Measurements from ENCODE around the gene FGFR3. TPM values are rescaled to one million over a fixed set of nuclear protein-coding genes. Genes with fewer than 3 reads are reported as not detected.

FGFR3 gene
- total and polyA plus RNA-seq, 2 donors, result 3.8 to 13.2 TPM

DNA sequence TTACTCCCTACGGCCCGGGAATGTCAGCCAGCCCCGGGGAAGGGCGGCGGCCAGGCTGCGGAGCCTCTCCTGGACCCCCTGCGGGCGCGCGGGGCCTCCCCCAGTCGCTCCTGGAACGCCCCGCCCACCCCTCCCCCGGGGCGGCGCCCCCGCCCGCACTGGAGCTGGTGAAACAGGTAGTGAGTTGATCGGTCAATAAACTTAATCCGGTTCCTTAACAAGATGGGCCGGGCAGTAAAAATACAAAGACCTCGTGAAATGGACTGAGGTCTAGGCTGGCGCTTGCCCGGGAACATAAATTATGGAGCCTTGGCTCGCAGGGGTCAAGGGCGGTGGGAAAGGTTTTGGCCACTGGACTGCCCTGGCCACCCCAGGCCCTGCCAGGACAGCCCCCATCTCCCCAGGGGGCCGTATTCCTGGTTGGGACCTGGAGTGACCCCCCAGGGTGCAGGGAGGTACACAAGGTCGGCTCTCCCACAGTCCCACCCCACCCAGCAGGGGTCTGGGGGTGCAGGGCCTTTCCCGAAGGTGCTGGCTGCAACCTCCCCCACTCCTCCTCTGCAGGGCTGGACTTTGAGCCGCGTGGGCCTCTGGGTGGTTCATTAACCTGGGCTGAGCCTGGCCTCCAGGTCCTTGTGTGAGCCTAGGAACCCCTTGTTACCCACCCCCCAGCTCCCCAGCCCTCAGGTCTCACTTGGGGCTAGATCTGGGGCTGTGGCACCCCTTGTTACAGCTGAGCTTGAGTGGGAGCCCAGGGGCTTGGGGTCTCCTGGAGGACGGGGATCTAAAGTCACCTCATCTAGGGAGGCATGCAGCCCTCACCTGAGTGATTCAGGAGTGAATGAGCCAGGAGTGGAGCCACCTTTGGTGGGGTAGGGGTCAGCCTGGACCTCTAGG is 2.5 kb downstream of the FGFR3 start:
- 33% methylated on average over 32 of the region's 32 CpGs for WGBS
- Histone ChIP-seq H3K27ac (ENCODE audit: low read depth in 1 of 2, low read length in 1 of 2) (no peak overlapping the region), H3K9me3 (ENCODE audit: control insufficient read depth in 2 of 2, insufficient read depth in 1 of 2, low read length in 1 of 2) (peaks cover 0 to 9% of the 10 kb centered on the region in 2 donors), H3K36me3 (ENCODE audit: control insufficient read depth in 2 of 2, insufficient read depth in 2 of 2, low read length in 1 of 2) (no peaks in the 10 kb centered on the region), H3K4me1 (ENCODE audit: control insufficient read depth in 2 of 2, insufficient read depth in 2 of 2, low read length in 2 of 2) (peaks cover 13% of the 10 kb centered on the region in 2 donors), H3K4me3 (ENCODE audit: low read length in 2 of 2) (peak overlapping the region in 1 of 2 donors; percentile 67), H3K27me3 (ENCODE audit: control insufficient read depth in 2 of 2, insufficient read depth in 1 of 2, low read length in 1 of 2) (peaks cover 51 to 90% of the 10 kb centered on the region in 2 donors)
- no peak for DNase-seq (ENCODE audit: low read depth in 6 of 9, low spot score in 9 of 9)

GRCh38 chr4:1796486-1797204 is 3.6 kb downstream of the FGFR3 start:
- Histone ChIP-seq H3K4me1 (ENCODE audit: control insufficient read depth in 2 of 2, insufficient read depth in 2 of 2, low read length in 2 of 2) (peaks cover 13% of the 10 kb centered on the region in 2 donors), H3K36me3 (ENCODE audit: control insufficient read depth in 2 of 2, insufficient read depth in 2 of 2, low read length in 1 of 2) (no peaks in the 10 kb centered on the region), H3K27me3 (ENCODE audit: control insufficient read depth in 2 of 2, insufficient read depth in 1 of 2, low read length in 1 of 2) (peaks cover 50 to 79% of the 10 kb centered on the region in 2 donors), H3K9me3 (ENCODE audit: control insufficient read depth in 2 of 2, insufficient read depth in 1 of 2, low read length in 1 of 2) (peaks cover 0 to 9% of the 10 kb centered on the region in 2 donors), H3K27ac (ENCODE audit: low read depth in 1 of 2, low read length in 1 of 2) (no peak overlapping the region), H3K4me3 (ENCODE audit: low read length in 2 of 2) (no peak overlapping the region)
- DNase-seq (ENCODE audit: low read depth in 6 of 9, low spot score in 9 of 9), result no peak
- WGBS, result 98% methylated on average over 14 of the region's 14 CpGs

DNA sequence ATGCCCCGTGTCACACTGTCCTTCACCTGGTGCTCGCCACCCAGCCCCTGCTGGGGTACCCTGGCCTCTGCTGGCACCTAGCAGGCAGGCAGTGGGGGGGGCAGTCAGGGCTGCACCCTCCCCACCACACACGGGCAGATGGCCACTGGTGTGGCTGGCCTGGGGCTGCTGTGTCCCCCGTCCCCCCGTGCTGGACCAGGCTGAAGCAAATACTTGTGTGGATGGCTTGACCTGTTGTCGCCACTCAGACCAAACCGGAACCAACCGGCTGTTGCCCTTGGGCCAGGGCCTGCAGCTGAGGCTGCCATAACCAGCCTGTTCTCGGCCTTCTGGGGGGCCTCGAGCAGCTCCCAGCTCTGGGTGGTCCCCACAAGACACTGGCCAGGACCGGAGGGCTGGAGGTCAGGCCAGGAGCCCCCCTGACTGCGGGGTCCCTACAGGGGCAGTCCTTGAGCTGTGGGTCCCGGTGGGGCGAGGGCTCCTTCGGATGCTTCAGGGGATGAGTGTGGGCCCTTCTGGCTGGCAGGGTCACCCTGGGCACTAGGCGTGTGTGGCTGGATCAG is 4.3 kb downstream of the FGFR3 start:
- H3K4me1 ChIP-seq (ENCODE audit: control insufficient read depth in 2 of 2, insufficient read depth in 2 of 2, low read length in 2 of 2), result peaks cover 13% of the 10 kb centered on the region in 2 donors
- WGBS, result 98% methylated on average over 16 of the region's 16 CpGs
- H3K9me3 ChIP-seq (ENCODE audit: control insufficient read depth in 2 of 2, insufficient read depth in 1 of 2, low read length in 1 of 2), result peaks cover 0 to 7% of the 10 kb centered on the region in 2 donors
- H3K36me3 ChIP-seq (ENCODE audit: control insufficient read depth in 2 of 2, insufficient read depth in 2 of 2, low read length in 1 of 2), result no peaks in the 10 kb centered on the region
- peaks cover 44 to 72% of the 10 kb centered on the region in 2 donors for H3K27me3 ChIP-seq (ENCODE audit: control insufficient read depth in 2 of 2, insufficient read depth in 1 of 2, low read length in 1 of 2)
- no peak overlapping the region for H3K27ac ChIP-seq (ENCODE audit: low read depth in 1 of 2, low read length in 1 of 2)
- DNase-seq (ENCODE audit: low read depth in 6 of 9, low spot score in 9 of 9), result no peak
- no peak overlapping the region for H3K4me3 ChIP-seq (ENCODE audit: low read length in 2 of 2)

DNA sequence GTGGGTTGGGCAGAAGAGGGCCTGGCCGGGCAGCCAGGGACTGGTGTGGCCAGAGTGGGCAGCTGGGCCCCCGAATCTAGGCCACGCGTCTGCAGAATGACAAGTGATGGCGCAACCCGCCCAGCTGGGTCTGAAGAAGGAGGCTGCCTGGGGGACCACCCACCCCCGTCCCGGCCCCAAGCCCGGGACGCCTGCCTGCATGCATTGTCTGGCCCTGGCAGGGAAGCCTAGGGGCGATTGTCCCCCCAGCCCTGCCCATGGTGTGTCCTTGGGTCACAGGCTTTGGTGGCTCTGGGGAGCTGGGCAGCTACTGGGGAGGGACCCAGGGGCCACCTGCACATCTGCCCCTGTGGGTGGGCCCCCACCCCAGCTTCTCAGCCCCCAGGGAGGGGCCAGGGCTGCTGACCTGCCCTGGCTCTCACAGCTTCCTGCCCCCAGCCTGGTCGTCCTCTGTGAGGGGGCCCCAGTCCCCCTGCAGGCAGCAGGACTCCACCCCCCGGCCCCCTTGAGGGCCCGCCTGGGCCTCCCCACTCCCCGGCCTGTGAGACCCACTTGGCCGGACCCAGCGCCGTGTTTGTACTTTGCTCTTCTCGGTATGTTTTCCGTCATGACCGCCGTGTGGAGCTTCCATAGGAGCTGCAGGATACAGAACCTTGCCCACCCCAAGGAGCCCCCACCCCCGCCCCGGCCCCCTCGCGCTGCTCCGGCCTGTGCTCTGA is 4.9 kb downstream of the FGFR3 start:
- H3K4me1 ChIP-seq (ENCODE audit: control insufficient read depth in 2 of 2, insufficient read depth in 2 of 2, low read length in 2 of 2), result peaks cover 13% of the 10 kb centered on the region in 2 donors
- no peak for DNase-seq (ENCODE audit: low read depth in 6 of 9, low spot score in 9 of 9)
- H3K27ac ChIP-seq (ENCODE audit: low read depth in 1 of 2, low read length in 1 of 2), result no peak overlapping the region
- peaks cover 37 to 67% of the 10 kb centered on the region in 2 donors for H3K27me3 ChIP-seq (ENCODE audit: control insufficient read depth in 2 of 2, insufficient read depth in 1 of 2, low read length in 1 of 2)
- WGBS, result 92% methylated on average over 27 of the region's 27 CpGs
- H3K36me3 ChIP-seq (ENCODE audit: control insufficient read depth in 2 of 2, insufficient read depth in 2 of 2, low read length in 1 of 2), result no peaks in the 10 kb centered on the region
- peaks cover 0 to 4% of the 10 kb centered on the region in 2 donors for H3K9me3 ChIP-seq (ENCODE audit: control insufficient read depth in 2 of 2, insufficient read depth in 1 of 2, low read length in 1 of 2)
- H3K4me3 ChIP-seq (ENCODE audit: low read length in 2 of 2), result no peak overlapping the region

- no peak overlapping the region for H3K4me3 ChIP-seq (ENCODE audit: low read length in 2 of 2)
- peaks cover 0 to 4% of the 10 kb centered on the region in 2 donors for H3K9me3 ChIP-seq (ENCODE audit: control insufficient read depth in 2 of 2, insufficient read depth in 1 of 2, low read length in 1 of 2)
- DNase-seq (ENCODE audit: low read depth in 6 of 9, low spot score in 9 of 9), result no peak
- no peaks in the 10 kb centered on the region for H3K36me3 ChIP-seq (ENCODE audit: control insufficient read depth in 2 of 2, insufficient read depth in 2 of 2, low read length in 1 of 2)
- WGBS, result 96% methylated on average over 30 of the region's 30 CpGs
- peaks cover 30 to 61% of the 10 kb centered on the region in 2 donors for H3K27me3 ChIP-seq (ENCODE audit: control insufficient read depth in 2 of 2, insufficient read depth in 1 of 2, low read length in 1 of 2)
- peaks cover 13% of the 10 kb centered on the region in 2 donors for H3K4me1 ChIP-seq (ENCODE audit: control insufficient read depth in 2 of 2, insufficient read depth in 2 of 2, low read length in 2 of 2)
- no peak overlapping the region for H3K27ac ChIP-seq (ENCODE audit: low read depth in 1 of 2, low read length in 1 of 2)
Measured at GRCh38 chr4:1798580-1799386, 5.7 kb downstream of the FGFR3 start.

- Histone ChIP-seq H3K36me3 (ENCODE audit: control insufficient read depth in 2 of 2, insufficient read depth in 2 of 2, low read length in 1 of 2) (no peaks in the 10 kb centered on the region), H3K4me1 (ENCODE audit: control insufficient read depth in 2 of 2, insufficient read depth in 2 of 2, low read length in 2 of 2) (peaks cover 5 to 8% of the 10 kb centered on the region in 2 donors), H3K27me3 (ENCODE audit: control insufficient read depth in 2 of 2, insufficient read depth in 1 of 2, low read length in 1 of 2) (peaks cover 21 to 52% of the 10 kb centered on the region in 2 donors), H3K9me3 (ENCODE audit: control insufficient read depth in 2 of 2, insufficient read depth in 1 of 2, low read length in 1 of 2) (no peaks in the 10 kb centered on the region), H3K4me3 (ENCODE audit: low read length in 2 of 2) (no peak overlapping the region), H3K27ac (ENCODE audit: low read depth in 1 of 2, low read length in 1 of 2) (no peak overlapping the region)
- no peak for DNase-seq (ENCODE audit: low read depth in 6 of 9, low spot score in 9 of 9)
- WGBS, result 95% methylated on average over 41 of the region's 41 CpGs
Measured at GRCh38 chr4:1799387-1800375, 6.6 kb downstream of the FGFR3 start.

- Histone ChIP-seq H3K27me3 (ENCODE audit: control insufficient read depth in 2 of 2, insufficient read depth in 1 of 2, low read length in 1 of 2) (peaks cover 10 to 40% of the 10 kb centered on the region in 2 donors), H3K36me3 (ENCODE audit: control insufficient read depth in 2 of 2, insufficient read depth in 2 of 2, low read length in 1 of 2) (no peaks in the 10 kb centered on the region), H3K27ac (ENCODE audit: low read depth in 1 of 2, low read length in 1 of 2) (no peak overlapping the region), H3K4me3 (ENCODE audit: low read length in 2 of 2) (no peak overlapping the region), H3K9me3 (ENCODE audit: control insufficient read depth in 2 of 2, insufficient read depth in 1 of 2, low read length in 1 of 2) (no peaks in the 10 kb centered on the region), H3K4me1 (ENCODE audit: control insufficient read depth in 2 of 2, insufficient read depth in 2 of 2, low read length in 2 of 2) (no peaks in the 10 kb centered on the region)
- no peak for DNase-seq (ENCODE audit: low read depth in 6 of 9, low spot score in 9 of 9)
- 91% methylated on average over 10 of the region's 10 CpGs for WGBS
Measured at GRCh38 chr4:1800805-1801204, 7.7 kb downstream of the FGFR3 start.
